ENCODE results near the gene TBXAS1. TPM values are rescaled to one million over a fixed set of nuclear protein-coding genes. Genes with fewer than 3 reads are reported as not detected.

Gene TBXAS1
- total and polyA plus RNA-seq, 2 of the 8 experiments (the other 6 are each of a cell fraction or from before 2014, with no cell fraction given): 0.86 to 2.1 TPM

DNA sequence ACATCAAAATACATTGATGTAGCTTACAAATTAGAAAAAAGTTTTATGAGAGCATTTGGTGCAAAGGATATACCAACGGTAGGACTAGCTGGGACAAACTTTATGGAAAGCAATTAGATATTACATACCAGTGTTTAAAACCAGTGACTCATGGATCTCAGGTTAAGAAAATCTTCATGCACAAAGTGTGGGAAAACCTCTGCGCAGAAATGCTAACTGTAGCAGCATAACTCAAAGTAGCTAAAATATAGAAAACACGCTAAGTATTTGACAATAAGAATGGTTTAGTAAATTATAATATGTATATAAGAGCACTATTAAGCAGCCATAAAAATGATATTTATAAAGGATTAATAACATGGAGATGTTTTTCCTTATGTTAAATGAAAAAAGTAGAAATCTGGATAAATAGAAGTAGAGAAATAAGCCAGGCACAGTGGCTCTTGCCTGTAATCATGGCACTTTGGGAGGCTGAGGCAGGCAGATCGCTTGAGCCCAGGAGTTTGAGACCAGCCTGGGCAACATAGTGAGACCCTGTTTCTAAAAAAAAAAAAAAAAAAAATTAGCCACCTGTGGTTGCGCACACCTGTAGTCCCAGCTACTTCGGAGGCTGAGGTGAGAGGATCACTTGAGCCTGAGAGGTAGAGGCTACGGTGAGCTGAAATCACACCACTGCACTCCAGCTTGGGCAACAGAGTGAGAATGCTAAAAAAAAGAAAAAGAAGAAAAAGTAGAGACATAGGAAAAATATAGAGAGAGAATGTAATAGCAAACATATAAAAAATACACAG lies 37.2 kb downstream of the TBXAS1 start:
- H4K20me1 ChIP-seq (replicated peaks in 1 of 2; ENCODE audit: control insufficient read depth in 1 of 2, insufficient read depth in 2 of 2, low read length in 2 of 2): no peaks in the 10 kb centered on the region
- no peak overlapping the region for H3K9ac ChIP-seq (replicated peaks in 1 of 4; ENCODE audit: extremely low read depth in 1 of 4, low read depth in 3 of 4, low read length in 3 of 4)
- no peaks in the 10 kb centered on the region for H3K4me1 ChIP-seq (replicated peaks in 1 of 4; ENCODE audit: control insufficient read depth in 3 of 4, insufficient read depth in 4 of 4, low read length in 3 of 4)
- no peak overlapping the region for H2BK12ac ChIP-seq (ENCODE audit: low read depth, low read length)
- DNase-seq (ENCODE audit: low read depth in 1 of 2, low spot score in 2 of 2): no peak
- H4K5ac ChIP-seq (ENCODE audit: insufficient read length, low read depth, low read length): no peak overlapping the region
- peaks cover 0 to 9% of the 10 kb centered on the region in 2 experiments; a peak in 2 of 4 replicates for H3K9me3 ChIP-seq (ENCODE audit: insufficient read depth in 2 of 2, low read depth in 1 of 2, low read length in 1 of 2)
- no peaks in the 10 kb centered on the region for H3K36me3 ChIP-seq (ENCODE audit: control insufficient read depth in 2 of 4, insufficient read depth in 4 of 4, low read length in 3 of 4)
- no peaks in the 10 kb centered on the region for H3K23me2 ChIP-seq (ENCODE audit: low read depth, low read length)
- no peak overlapping the region for H3K14ac ChIP-seq (ENCODE audit: insufficient read length)
- H4K91ac ChIP-seq (replicated peaks; ENCODE audit: insufficient read length, low read length): no peak overlapping the region
- no peaks in the 10 kb centered on the region for H3K79me2 ChIP-seq (ENCODE audit: control insufficient read depth in 1 of 2, insufficient read depth in 2 of 2, low read length in 2 of 2)
- no peak overlapping the region for H3K4ac ChIP-seq (replicated peaks; ENCODE audit: insufficient read length, low read depth, low read length)
- H3K18ac ChIP-seq (ENCODE audit: extremely low read depth, low read length): no peak overlapping the region
- no peaks in the 10 kb centered on the region; a peak in 1 of 7 replicates for H3K27me3 ChIP-seq (replicated peaks in 1 of 4; ENCODE audit: control insufficient read depth in 3 of 4, extremely low read depth in 1 of 4, insufficient read depth in 3 of 4, low read length in 3 of 4)
- H3K4me2 ChIP-seq (ENCODE audit: insufficient read depth in 1 of 2, low read depth in 2 of 2, low read length in 2 of 2): no peak overlapping the region
- H3K79me1 ChIP-seq (ENCODE audit: low read depth, low read length): no peaks in the 10 kb centered on the region
- no peak overlapping the region for H3K23ac ChIP-seq (ENCODE audit: insufficient read length)
- FAIRE-seq: no peak
- H2BK5ac ChIP-seq (ENCODE audit: low read depth, low read length): no peak overlapping the region
- H2AK5ac ChIP-seq (ENCODE audit: low read depth, low read length): no peak overlapping the region
- no peak overlapping the region for H2BK120ac ChIP-seq (replicated peaks; ENCODE audit: low read depth, low read length)
- H3K27ac ChIP-seq (ENCODE audit: low read depth, low read length): no peak overlapping the region
- TF ChIP-seq SRF (IDR thresholded peaks at IDR 0.05; ENCODE audit: low read depth, low read length) (no peak), JUN (IDR thresholded peaks at IDR 0.05; ENCODE audit: low read depth, low read length) (no peak), CHD2 (IDR thresholded peaks at IDR 0.05; ENCODE audit: low read length) (no peak), RXRA (IDR thresholded peaks at IDR 0.05; ENCODE audit: insufficient read depth, low read depth, low read length) (no peak), ZNF274 (IDR thresholded peaks at IDR 0.05; ENCODE audit: borderline replicate concordance, extremely low read depth, low read length) (no peak), SUZ12 (IDR thresholded peaks at IDR 0.05; ENCODE audit: low read length) (no peak), TBP (IDR thresholded peaks at IDR 0.05; ENCODE audit: low read depth, low read length) (no peak), SIRT6 (IDR thresholded peaks at IDR 0.05; ENCODE audit: low read length) (no peak)
- TF ChIP-seq, protein P1, sequence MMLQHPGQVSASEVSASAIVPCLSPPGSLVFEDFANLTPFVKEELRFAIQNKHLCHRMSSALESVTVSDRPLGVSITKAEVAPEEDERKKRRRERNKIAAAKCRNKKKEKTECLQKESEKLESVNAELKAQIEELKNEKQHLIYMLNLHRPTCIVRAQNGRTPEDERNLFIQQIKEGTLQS (IDR thresholded peaks at IDR 0.05; ENCODE audit: insufficient read depth, low read depth, low read length): no peak
- TF ChIP-seq, protein P2, sequence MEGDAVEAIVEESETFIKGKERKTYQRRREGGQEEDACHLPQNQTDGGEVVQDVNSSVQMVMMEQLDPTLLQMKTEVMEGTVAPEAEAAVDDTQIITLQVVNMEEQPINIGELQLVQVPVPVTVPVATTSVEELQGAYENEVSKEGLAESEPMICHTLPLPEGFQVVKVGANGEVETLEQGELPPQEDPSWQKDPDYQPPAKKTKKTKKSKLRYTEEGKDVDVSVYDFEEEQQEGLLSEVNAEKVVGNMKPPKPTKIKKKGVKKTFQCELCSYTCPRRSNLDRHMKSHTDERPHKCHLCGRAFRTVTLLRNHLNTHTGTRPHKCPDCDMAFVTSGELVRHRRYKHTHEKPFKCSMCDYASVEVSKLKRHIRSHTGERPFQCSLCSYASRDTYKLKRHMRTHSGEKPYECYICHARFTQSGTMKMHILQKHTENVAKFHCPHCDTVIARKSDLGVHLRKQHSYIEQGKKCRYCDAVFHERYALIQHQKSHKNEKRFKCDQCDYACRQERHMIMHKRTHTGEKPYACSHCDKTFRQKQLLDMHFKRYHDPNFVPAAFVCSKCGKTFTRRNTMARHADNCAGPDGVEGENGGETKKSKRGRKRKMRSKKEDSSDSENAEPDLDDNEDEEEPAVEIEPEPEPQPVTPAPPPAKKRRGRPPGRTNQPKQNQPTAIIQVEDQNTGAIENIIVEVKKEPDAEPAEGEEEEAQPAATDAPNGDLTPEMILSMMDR (IDR thresholded peaks at IDR 0.05; ENCODE audit: control extremely low read depth in 1 of 3, insufficient read depth in 1 of 3, low read depth in 1 of 3, low read length in 3 of 3): no peak
- H2BK15ac ChIP-seq (ENCODE audit: low read length): no peak overlapping the region
- ChIA-PET CTCF (ENCODE audit: partially characterized antibody) (no interaction called here), POLR2A (ENCODE audit: partially characterized antibody) (no interaction called here)
- 88% methylated on average over 6 of the region's 7 CpGs; no CpG with 5 or more reads in 1 of the 2 experiments for WGBS, 2 experiments (ENCODE audit: extremely low coverage in 1 of 2, insufficient coverage in 1 of 2, insufficient read length in 1 of 2, insufficient replicate concordance in 2 of 2, low coverage in 1 of 2, low lambda C conversion rate in 2 of 2, missing lambda C conversion rate in 1 of 2)
- H2BK20ac ChIP-seq (ENCODE audit: low read length): no peak overlapping the region
- H3K4me3 ChIP-seq (ENCODE audit: extremely low read depth in 1 of 4, insufficient read depth in 2 of 4, low read depth in 3 of 4, low read length in 4 of 4): no peak overlapping the region
- H2AFZ ChIP-seq (ENCODE audit: low read length): no peak overlapping the region
- no peak overlapping the region for H4K8ac ChIP-seq (ENCODE audit: extremely low read depth, insufficient read depth, low read length)
- no peak overlapping the region for H3K56ac ChIP-seq (replicated peaks; ENCODE audit: insufficient read length, low read depth, low read length)

Data from H1 (cell line).